HG03196 (cell line): ENCODE measurements around the gene DGKA.
"Not testable (repeated sequence)": the region's sequence is repeated elsewhere in the genome, so short reads cannot be mapped to it uniquely, and the experiment has no call there.

Source experiments
- ATAC-seq: cut with Tn5 transposase; IDR thresholded peaks from one replicate; pipeline ENCODE4 v1.9.1; 2021; ENCODE audit not compliant: unreplicated experiment

DGKA gene

GRCh38 chr12:55966408-55967281, 35.7 kb downstream of the DGKA start, which contains the start of gene CDK2:
CDK2 (plus strand) TSS chr12:55966830; CDS start chr12:55967009, 179 bp downstream.
- ATAC-seq, result peak; percentile 94

DNA sequence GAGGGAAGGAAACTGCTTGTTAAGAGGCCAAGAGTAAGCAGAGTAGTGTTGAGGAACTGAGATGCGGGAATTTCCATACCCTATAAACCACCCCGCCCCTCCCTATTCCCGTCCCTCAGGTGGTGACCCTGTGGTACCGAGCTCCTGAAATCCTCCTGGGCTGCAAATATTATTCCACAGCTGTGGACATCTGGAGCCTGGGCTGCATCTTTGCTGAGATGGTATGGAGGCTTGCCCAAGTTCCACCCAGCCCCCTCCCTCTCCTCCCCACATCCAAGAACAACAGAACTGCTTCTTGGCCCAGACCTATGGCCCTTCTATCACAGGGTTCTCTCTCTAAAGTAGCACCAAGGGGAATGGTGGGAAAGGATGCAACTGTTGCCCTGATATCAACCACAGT, 38.4 kb downstream of the DGKA start:
- ATAC-seq, result no peak

DNA sequence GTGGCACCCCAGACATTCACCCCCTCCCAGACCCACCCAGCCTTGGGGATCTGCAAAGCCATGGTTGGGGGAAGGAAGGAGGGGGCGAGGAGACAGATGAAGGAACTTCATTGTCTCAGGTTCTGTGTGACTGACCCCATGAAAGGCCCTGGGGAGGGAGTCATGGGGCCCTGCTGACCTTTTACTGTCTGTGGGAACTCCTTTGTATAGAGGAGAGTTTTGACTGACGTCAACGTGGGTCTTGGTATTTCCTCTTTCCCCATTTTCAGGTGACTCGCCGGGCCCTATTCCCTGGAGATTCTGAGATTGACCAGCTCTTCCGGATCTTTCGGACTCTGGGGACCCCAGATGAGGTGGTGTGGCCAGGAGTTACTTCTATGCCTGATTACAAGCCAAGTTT, 39.8 kb downstream of the DGKA start:
- no peak for ATAC-seq

DNA sequence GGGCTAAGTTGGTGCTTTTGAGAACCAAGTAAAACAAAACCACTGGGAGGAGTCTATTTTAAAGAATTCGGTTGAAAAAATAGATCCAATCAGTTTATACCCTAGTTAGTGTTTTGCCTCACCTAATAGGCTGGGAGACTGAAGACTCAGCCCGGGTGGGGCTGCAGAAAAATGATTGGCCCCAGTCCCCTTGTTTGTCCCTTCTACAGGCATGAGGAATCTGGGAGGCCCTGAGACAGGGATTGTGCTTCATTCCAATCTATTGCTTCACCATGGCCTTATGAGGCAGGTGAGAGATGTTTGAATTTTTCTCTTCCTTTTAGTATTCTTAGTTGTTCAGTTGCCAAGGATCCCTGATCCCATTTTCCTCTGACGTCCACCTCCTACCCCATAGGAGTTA, 41.1 kb downstream of the DGKA start:
- ATAC-seq, result no peak

GRCh38 chr12:55972456-55972855, 41.5 kb downstream of the DGKA start:
- ATAC-seq, result no peak

GRCh38 chr12:55972911-55973598, 42.1 kb downstream of the DGKA start:
- no peak for ATAC-seq

- ATAC-seq, result peak; percentile 93
Measured at GRCh38 chr12:55973599-55974307, 42.8 kb downstream of the DGKA start, which contains the start of gene RAB5B. RAB5B (plus strand) TSS chr12:55974078; CDS start chr12:55986961, 12,883 bp downstream.

- peak; percentile 7 for ATAC-seq
Measured at GRCh38 chr12:55974308-55974730, 43.4 kb downstream of the DGKA start.

GRCh38 chr12:55978393-55978792, 47.4 kb downstream of the DGKA start:
- no peak for ATAC-seq

DNA sequence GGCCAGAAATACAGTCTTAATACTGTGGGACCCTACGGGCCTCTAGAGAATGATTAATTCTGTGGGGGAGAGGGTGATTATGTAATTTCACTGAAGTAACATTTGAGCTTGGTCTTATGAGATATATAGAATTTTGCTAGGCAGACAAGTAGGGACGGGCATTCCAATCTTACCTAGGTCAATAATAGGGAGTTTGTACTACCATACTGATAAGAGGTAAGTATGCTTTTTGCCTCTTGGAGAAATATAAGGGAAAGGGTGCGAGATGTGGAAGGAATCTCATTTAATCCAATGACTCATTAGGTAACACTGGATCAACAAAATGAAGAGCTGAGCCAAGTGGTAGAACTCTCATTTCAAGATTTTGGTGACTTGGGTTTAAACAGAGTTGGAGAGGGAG, 48.1 kb downstream of the DGKA start:
- ATAC-seq, result no peak

DNA sequence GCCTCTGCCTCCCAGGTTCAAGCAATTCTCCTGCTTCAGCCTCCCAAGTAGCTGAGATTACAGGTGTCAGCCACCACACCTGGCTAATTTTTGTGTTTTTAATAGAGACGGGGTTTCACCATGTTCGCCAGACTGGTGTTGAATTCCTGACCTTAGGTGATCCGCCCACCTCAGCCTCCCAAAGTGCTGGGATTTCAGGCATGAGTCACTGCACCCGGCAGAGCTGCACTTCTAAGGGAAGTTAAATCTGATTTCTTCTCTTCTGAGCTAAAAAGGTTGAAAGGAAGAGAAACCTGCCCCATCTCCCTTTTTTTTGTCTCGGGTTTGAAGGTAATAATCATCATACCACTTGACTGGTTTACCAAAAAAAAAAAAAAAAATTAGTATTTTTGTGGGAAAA, 50.9 kb downstream of the DGKA start:
- ATAC-seq, result not testable (repeated sequence)

- peak; percentile 68 for ATAC-seq
Measured at GRCh38 chr12:55982319-55982936, 51.5 kb downstream of the DGKA start.

GRCh38 chr12:55983232-55983842, 52.4 kb downstream of the DGKA start:
- ATAC-seq, result no peak

- ATAC-seq, result no peak
Measured at GRCh38 chr12:55984861-55985260, 53.9 kb downstream of the DGKA start.

GRCh38 chr12:55985341-55985740, 54.4 kb downstream of the DGKA start:
- ATAC-seq, result no peak

DNA sequence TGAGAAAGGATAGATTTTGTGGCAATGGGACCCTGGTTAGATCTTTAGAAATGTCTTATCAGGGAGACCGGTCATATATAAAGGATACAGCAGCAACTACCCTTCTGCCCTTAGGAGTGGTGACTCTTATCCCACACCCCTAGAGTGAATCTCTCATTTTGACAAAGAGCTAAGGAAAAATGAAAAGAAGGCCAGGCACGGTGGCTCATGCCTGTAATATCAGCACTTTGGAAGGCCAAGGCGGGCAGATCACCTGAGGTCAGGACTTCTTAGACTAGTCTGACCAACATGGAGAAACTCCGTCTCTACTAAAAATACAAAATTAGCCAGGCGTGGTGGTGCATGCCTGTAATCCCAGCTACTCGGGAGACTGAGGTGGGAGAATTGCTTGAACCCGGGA, 55.0 kb downstream of the DGKA start:
- not testable (repeated sequence) for ATAC-seq

DNA sequence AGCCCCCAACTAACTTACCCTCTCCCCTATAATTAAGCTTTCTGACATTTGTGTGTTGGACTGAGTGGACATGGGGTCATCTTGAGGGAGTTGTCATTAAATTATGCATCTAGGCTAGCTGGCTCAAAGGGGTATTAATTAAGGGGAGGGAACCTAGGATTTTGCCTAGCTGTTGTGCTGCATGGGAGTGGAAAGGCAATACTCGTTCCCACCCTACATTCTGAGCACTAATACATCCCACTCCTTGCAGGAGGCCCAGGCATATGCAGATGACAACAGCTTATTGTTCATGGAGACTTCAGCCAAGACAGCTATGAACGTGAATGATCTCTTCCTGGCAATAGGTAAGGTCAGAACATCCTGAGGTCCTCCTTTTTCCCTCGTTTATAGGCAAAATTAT, 60.1 kb downstream of the DGKA start:
- ATAC-seq, result no peak

DNA sequence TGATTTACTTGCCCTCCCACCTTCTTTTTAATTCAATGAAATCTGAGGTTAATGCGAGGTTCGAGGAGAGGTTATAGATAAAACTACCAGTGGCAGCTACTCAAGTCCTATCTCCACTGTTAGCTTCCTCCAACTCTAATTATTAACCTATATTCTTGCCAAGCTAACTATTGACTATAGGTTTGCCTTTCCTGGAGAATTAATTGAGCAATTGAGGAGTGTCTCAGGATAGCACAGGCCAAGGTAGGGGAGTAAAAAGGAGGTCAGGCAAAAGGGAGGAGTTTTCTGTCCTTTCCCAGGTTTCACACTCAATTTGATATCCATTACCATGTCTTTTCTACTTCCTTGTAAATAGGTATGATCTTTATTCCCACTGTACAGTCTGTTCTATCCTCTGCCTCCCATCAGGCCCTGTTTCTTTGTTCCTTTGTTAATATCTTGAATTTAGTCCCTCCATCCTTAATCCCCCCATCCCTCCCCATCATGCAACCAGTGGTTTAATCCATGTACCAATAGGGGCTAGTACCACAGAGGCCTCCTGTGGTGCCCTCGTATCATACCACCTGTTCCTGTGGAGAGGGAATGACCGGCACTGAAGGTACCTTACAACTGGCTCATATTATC, 62.4 kb downstream of the DGKA start:
- no peak for ATAC-seq

DNA sequence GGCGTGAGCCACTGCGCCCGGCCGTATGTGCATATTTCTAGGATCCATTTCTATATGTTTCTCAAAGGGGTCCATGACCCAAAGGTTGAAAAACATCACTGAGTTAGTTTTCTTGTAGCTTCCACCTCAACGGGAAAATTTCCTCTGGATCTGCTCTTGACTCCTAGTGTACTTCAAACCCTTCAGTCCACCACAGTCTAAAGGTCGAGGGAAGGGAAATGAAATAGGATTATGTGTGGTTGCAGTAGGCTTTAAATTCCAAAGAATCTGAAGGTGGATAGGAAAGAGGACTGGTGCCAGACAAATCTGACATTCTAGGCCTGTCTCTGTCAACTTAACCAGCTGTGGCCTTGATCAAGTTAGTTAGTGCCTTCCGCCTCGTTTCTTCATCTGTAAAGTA, 64.4 kb downstream of the DGKA start:
- no peak for ATAC-seq

GRCh38 chr12:55996201-55996714, 65.3 kb downstream of the DGKA start:
- no peak for ATAC-seq
